ENCODE measurements around the gene POLL.
"Not testable (repeated sequence)": the region's sequence is repeated elsewhere in the genome, so short reads cannot be mapped to it uniquely, and the experiment has no call there.

Gene POLL

DNA sequence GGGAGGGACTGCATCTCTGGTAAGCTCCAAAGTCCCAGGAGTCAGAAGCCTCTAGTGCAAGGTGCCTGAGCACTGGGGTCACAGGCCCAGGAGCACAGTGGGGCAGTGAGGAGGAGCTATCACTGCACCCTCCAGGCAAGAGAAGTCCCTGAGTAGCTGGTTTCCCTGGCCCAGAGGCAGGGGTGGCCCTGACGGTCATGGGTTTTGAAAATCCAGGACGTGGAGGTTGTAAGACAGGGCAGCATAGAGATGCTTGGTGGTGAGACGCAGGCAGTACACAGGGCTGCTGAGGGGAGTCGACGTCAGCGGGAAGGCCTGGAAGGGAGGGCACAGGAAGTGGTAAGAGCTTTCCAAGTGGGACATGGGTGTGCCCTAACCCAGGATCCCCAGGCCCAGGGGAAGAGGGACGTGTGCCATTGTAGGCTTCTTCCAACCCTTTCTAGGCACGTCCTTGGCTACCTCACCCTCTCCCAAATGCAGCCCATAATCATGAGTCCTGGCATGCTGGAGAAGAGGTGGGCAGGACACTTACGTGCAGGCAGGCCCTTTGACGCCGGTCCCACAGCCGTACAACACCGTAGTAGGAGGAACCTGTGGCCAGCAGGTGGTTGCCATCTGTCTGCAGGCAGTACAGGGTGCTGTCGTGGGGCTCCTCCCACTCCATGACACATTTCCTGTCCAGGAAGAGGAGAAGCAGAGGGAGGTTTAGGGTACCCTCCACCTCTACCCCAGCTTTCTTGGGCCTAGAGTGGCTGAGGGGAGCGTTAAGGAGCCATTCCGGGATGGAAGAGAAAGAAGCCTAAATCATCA, 23.2 kb upstream of the POLL start:
- no peak for DNase-seq

DNA sequence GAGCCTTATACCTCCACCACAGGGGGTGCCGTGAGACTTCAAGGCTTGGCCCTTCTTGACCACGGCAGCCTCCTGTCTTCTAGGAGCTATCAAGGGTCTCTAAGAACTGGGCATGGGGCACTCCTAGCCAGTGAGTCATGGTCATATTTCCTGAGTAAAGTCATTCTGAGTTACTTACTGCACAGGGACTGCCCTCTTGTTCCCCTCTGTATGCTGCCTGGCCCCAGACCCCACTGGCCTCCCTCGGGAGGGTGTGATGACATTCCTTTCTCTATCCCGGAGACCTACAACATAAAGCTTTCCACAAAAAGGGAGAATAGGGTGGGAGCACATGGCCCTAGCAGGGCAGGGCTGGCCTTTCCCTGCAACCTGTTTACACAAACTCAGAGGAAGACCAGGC, 21.4 kb upstream of the POLL start:
- no peak for DNase-seq

DNA sequence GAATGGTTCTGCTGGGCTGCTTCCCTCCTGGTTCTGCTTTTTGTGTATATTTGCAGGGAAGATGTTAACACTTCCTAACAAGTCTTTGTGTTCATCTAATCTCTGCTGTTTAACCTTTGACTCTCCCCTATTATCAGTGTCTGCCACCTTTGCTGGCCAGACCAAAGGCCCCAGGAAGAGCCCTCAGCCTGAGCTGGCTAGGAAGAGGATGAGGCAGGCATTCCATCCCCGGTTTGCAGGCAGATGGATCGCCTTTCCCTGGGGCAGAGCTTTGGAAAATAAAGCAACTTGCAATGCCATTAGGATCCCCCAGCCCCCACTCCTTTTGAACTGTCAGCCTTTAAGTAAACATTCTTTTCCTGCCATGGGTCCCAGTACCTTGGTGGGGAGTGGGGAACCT, 19.1 kb upstream of the POLL start:
- no peak for DNase-seq

DNA sequence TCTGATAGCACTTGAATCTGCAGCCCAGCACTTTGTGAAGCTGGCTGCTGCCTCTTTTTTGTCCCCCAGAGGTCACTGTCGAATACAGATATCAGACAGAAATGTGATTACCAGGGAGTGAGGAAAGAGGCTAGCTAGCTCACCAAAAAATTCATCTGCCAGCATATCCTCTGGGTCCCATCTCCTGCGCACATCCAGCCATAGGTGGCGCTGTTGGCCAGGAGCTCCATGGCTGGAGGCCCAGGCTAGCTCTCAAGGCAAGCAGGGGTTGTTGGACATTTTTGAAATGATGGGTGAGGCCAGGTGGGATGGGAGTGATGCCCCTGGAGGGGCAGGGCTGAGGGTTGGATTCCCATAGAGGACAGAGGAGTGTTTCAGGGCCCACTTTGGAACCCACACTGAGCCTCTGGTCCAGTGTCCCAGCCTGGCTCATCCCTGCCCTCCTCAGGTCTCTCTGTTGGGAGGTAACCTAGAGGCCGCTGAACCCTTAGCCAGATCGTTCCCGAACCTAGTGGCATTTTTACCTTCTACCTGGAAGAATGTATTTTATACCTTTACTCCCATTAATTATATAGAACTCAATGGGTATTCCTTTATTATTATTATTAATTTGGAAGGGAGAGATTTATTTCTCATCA, 14.8 kb upstream of the POLL start:
- peak; percentile 91 for DNase-seq

DNA sequence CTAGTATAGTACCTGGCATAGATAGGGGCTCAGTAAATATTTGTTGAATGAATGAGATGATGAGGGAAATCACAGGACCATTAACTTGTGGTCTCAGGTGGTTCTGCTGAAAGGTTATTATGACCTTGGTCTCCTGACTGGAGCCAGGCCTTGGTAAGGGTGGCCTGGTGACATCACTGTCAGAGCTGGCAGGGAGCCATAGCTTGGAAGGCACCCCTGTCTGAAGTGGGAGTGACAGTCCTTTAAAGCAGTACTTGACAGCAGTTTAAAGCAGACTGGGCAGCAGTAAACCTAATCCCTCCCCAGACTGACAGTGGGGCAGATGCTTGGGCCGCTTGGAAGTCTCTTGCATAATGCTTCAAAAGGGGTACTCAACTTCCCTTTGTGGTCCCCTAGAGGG, 13.5 kb upstream of the POLL start:
- no peak for DNase-seq

DNA sequence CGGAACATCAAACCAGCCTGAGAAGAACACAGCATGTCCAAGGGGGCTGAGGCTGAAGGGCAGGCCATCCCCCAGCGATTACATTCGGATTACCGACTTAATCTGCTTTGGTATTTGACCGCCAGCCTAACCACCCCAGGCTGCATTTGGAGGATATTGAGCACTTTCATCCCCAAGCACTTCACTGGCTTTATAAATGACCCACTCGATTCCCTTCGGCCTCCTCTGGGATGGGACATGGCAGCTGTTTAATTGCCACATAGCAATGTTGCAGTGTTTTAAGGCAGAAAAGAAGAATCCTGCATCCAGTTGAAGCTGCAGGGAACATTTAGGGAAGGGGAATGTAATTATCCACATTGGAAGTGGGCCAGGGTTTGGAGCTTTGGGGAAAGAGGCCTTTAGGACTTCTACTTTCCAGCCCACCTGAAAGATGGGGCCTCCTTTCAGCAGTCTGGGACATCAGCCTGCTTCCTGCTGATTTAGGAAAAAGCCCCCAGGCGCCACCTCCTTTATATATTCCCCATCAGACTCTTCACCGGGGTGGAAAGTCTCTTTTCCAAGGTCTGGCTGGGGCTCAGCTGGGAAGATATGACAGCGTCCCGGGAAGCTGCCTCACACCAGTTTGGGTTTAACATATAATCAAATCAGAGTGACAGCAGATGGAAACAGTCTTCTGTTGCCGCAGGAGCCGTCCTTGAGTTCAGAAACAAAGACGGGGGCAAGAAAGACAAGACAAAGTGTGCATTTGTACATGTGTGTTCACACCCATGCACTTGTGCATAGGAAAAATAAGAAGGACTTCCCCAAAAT, 9.2 kb upstream of the POLL start:
- DNase-seq: no peak

DNA sequence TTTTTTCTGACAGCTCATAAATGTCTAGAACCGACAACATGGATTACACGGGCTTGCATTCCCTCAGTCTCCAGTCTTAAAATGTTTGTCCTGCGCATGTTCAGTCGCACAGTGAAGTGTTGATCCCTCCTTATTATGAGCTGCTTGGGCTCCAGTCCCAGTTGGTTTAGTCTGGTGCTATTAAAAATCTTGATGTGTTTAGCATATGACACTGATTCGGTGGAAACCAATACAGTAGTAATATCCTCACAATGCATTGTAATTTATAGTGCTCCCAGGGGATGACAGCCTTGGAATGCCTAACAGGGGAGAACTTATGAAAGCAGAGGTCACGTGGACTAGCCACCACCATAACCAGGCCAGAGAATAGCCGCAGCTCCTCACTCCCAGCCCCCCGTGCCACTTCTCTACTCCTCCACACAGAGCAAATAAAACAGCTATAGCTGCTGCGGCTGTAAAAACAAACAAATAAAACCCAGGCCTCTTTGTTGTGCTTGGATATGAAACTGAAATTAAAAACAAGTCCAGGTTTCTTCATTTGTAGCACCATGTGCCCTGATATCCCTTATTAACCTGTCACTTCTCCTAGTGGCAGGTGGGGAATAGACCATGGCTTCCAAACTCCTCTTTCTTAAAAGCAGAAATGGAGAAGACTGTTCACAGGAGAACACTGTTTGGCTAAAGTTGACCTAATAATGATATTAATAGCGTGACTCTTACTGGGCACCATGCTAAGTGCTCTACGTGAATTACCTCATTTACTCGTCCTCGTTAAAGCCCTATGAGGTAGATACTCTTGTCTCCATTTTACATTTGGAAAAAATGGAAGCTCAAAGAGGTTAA, 7.8 kb upstream of the POLL start:
- DNase-seq: no peak

DNA sequence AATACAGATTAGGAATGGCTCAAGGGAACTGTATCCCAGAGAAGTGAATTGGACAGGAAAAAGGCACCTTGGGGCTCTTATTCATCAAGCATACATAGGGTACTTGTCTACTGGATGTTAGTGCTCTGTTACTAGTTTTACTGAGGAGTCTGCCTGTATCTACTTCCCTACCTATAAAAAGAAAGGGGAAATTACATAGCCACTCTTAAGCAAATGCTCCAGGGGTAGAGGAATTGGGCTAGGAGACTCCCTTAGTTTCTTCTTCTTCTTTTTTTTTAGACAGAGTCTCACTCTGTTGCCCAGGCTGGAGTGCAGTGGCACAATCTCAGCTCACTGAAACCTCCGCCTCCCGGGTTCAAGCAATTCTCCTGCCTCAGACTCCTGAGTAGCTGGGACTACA, 5.3 kb upstream of the POLL start:
- not testable (repeated sequence) for DNase-seq

DNA sequence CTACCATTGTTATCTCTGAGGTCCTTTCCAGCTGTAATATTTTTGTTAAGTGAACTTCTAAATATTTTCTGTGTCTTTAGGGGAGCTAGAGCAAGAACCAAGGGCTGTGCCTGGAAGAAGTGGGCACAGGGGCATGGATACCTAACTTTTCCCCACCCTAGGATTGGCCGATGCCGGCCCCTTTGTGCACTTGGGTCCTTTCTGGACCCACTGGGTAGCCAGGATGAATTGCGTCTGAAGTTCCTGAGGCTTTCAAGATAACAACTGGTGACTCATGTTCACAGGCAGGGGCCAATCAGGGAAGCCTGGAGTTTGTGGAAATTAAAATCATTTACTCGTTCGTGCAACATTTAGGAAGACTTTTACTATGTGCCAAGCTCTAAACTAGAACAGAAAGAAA, 822 bp upstream of the POLL start:
- no peak for DNase-seq

DNA sequence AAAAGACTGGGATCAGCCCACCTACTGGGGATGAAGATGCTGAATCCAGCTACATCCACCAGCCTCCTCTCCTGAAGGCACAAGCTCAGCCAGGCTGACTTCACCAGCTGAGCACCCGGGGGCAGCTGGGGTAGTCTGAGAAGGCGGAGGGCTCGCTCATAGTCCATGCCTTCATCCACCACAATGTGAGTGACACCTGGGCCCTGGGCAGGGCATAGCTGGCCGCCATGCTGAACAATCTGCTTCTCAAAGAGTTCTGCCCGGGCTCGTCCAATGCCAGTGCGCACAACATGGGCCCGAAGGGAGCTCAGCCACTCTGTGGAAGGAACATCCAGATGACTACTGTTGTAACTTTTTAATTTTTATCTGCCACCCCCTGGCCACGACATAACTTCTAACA, 2.2 kb downstream of the POLL start:
- DNase-seq: no peak

DNA sequence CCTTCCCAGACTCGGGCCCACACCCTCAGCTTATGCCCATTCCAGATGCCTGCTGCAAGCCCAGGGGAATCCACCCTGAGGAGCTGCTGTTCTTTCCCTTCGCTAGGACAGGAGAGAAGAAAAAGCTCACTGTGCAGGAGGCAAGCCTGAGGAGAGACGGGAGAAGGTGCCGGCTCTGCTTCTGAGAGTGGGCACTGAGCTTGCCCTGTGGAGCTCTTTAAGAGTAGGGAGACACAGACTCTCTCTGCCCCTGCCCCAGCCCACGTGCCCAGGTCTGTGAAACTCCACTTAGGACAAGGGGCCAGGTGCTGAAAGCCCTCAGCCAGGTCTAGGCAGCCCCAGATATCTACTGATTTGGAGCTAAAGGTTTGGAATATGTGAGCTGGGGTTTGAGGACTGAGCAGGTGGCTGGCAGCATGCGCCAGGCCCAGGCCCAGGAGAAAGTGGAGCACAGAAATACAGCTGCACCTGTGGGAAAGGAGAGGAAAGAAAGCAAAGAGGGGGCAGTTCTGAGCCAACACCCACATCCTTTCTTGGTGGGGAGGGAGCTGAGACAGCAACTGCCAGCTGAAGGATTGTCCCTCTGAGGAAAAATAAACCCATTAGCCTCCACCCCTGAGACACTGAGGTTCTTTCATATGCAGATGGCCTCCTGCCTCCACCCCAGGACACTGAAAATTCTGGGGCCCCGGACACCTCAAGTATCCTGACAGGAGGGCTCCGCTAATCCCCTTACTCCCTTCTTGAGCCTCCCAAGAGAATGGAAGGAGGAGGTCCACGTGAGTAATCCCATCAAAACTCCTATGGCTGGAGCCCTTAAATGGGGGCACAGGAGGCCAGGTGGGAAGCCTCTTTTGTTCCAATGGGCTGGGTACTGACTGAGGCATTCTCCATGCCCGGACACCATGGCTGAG, 7.3 kb downstream of the POLL start:
- no peak for DNase-seq

DNA sequence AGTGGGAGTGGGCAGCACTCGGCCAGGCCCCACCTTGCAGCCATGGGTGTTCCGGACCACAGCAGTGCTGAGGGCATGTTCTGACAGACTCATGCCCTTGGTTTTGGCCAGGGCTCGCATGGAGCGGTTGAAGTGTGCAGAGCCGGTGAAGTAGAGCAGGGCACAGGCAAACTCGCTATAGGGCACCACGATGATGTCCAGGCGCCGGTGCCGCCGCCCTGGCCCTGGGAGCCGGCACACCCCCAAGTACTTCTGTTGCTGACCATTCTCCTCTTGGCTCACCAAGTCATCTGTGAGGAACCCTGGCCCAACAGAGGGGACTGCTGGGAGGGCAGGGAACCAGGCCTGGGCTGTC, 8.6 kb downstream of the POLL start:
- DNase-seq: no peak

DNA sequence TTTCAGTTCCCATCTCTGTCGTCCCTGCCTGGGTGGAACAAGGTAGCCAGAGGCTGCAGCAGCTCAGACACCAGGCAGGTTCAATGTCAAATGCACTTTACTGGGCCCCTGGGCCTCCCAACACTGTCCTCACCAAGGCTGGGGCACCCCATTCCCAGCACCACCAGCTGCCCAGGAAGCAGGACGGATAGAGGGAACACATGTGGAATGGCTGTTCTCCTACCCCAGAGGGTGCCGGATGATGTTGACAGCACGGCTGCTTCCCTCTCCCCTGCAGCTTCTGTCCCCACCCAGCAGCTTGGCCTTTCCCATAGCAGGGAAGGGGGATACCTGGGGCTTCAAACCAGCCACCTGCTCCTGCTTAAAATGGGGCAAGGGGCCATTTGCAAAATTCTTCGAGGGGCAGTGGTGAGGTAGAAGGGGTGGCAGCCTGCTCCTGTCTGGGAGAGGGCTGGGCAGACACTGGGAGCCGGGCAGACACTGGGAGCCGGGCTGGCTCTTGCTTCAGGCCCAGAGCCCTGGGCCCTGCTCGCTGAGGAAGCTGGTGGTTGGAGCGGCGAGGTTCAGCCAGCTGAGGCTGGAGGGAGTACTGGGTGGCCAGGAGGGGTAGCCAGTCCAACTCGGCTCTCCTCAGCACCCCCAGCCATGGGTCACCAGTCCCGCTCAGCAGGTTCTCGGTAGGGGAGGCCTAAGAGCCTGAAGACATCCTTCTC, 9.1 kb downstream of the POLL start:
- no peak for DNase-seq

DNA sequence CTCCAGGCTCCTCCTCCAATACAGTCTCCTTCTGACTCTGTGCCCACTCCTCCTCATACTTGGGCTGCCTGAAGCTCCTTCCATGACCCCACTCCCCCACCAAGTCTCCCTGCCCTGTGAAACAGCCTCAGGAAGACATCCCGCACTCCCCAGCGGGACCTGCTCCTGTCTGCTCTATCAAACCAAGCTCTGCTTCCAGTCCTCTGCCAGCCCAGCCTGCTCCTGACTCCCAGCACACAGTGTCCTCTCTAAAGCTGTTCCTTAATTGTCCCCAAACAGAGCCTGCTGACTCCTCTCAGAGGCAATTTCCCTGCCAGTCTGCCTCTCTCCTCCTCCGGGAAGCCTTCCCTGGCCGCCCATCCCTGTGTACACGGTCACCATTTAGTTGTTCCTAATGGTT, 9.9 kb downstream of the POLL start:
- no peak for DNase-seq

DNA sequence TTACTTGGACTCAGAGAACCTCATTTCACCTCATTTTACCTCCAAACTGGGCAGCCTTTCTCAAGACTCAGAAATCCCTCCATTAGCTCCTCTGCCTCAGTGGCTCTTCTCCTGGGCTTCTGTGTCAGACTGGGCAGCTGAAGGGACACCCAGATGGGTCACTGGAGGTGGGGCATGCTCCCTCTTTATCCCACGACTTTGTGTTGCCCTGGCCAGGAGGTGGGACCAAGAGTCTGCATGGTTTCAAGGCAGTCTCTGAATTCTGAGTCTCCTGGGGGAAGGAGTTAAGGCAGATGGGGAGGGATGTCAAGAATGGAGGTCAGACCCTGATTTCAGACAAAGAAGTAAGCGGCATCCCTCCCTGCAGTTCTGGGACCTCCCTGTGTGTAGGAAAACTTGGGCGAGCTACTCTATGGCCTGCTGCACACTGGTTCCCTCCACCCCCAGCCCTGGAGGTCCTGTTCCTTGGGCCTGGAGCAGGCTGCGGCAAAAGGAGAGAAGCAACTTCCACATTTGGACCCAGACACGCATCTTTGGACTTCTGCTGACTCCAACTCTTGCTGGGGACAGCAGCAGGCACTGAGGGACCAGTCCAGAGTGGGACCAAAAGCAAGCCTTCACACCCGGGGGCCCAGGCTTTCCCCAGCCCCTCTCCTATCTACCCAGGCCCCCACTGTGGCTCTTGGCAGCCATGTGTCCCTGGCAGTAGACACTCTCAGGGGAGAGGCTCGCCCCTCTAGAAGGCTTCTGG, 10.8 kb downstream of the POLL start:
- no peak for DNase-seq

DNA sequence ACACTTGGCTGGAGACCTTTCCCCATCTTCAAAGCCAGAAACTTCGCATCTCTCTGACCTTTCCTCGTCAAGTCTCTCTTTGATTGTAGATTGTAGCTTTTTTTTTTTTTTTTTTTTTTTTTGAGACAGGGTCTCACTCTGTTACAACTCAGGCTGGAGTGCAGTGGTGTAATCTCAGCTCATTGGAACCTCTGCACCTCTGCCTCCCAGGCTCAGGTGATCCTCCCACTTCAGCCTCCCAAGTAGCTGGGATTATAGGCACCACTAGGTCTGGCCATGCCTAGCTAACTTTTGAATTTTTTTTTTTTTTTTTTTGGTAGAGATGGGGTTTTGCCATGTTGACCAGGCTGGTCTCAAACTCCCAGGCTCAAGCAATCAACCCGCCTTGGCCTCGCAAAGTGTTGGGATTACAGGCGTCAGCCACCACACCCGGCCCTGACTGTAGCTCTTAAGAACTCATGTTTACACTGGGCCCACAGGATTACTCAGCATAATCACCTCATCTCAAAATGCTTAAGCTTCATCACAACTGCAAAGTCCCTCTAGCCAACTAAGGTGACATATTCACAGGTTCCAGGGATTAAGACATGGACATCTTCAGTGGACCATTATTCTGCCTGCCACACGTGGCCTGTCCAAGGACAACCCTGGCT, 11.7 kb downstream of the POLL start:
- DNase-seq: no peak

DNA sequence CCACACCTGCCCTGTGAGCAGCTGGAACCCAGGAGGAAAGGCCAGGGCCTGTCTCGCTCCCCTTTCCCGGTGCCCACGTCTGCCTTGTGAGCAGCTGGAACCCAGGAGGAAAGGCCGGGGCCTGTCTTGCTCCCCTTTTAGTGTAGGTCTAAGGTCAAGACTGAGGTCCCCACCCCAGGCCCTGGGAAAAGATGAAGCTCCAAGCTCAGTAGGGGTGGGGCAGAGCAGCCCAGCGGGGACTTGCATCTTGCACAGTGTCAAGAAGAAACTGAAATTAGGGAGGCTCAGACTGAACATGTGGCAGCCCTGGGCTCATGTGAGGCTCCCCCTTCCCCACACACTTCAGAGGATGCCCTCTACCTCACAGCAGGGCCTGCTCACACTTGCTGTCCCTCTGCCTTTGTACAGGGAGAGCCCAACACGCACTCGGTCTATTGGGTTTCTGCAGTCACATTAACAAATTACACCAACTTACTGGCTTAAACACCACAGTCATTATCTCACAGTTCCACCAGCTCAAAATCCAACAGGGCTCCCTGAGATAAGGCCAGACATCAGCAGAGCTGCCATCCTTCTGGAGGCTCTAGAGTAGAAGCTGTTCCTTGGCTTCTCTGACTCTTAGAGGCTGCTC, 12.4 kb downstream of the POLL start:
- no peak for DNase-seq

DNA sequence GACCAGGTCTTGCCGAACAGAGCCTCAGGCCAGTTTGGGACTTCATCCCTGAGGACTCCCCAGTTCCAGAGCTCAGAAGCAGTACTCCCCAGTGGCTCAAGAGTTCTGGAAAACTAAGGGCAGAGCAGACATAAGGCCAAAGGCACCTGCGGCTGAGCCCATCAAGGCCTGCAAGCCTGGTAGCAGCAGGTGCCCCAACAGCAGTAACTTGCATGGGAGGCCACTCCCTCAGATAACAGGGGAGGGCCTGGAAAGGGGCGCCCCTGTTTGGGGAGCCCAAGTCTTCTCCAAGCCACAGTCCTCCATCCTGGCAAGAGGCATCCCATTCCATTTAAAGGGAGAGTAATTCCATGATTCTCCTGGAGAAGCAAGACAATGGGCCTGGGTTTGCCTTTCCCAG, 13.0 kb downstream of the POLL start:
- DNase-seq: no peak
